Transverse colon (tissue), 4 donors: ENCODE measurements around the gene UFSP2.

Source experiments
- CTCF ChIP-seq, 5 experiments: fragments of 200-600 bp in 3 of 5; fragments of 450-650 bp in 2 of 5; sonication (generic) in 3 of 5; IDR thresholded peaks; 1 replicate in 2 of 5; 2 replicates in 3 of 5; pipeline ENCODE4 v1.5.1; 2016 to 2017; ENCODE audit warnings: antibody characterized with exemption in 5 of 5, inconsistent platforms in 3 of 5, mild to moderate bottlenecking in 2 of 5, moderate library complexity in 1 of 5
- EP300 ChIP-seq: sonication (generic); formaldehyde crosslinking; IDR thresholded peaks from one replicate; pipeline ENCODE4 v1.6.1; 2017; ENCODE audit warnings: antibody characterized with exemption, low read depth
- POLR2A ChIP-seq: fragments of 450-650 bp; IDR thresholded peaks from one replicate; pipeline ENCODE4 v1.6.1; 2016; ENCODE audit warnings: antibody characterized with exemption, mild to moderate bottlenecking, moderate library complexity
- POLR2AphosphoS5 ChIP-seq, 3 donors: sonication (generic); formaldehyde crosslinking; IDR thresholded peaks; one replicate each; pipeline ENCODE4 v1.6.1; 2016; ENCODE audit warnings: antibody characterized with exemption in 3 of 3

- no peak for TF ChIP-seq POLR2A
- TF ChIP-seq CTCF (IDR thresholded peaks at IDR 0.05) = no peak
- TF ChIP-seq EP300 = no peak
- no peak for TF ChIP-seq POLR2AphosphoS5 (IDR thresholded peaks at IDR 0.05)
Observed at GRCh38 chr4:185469580-185470154, 43.9 kb upstream of the UFSP2 start.
